ENCODE results near the gene DHRS3. TPM values are rescaled to one million over a fixed set of nuclear protein-coding genes. Genes with fewer than 3 reads are reported as not detected.

Gene DHRS3
- total RNA-seq, 2 experiments from 2014 or later, result 20.8 to 60.4 TPM

DNA sequence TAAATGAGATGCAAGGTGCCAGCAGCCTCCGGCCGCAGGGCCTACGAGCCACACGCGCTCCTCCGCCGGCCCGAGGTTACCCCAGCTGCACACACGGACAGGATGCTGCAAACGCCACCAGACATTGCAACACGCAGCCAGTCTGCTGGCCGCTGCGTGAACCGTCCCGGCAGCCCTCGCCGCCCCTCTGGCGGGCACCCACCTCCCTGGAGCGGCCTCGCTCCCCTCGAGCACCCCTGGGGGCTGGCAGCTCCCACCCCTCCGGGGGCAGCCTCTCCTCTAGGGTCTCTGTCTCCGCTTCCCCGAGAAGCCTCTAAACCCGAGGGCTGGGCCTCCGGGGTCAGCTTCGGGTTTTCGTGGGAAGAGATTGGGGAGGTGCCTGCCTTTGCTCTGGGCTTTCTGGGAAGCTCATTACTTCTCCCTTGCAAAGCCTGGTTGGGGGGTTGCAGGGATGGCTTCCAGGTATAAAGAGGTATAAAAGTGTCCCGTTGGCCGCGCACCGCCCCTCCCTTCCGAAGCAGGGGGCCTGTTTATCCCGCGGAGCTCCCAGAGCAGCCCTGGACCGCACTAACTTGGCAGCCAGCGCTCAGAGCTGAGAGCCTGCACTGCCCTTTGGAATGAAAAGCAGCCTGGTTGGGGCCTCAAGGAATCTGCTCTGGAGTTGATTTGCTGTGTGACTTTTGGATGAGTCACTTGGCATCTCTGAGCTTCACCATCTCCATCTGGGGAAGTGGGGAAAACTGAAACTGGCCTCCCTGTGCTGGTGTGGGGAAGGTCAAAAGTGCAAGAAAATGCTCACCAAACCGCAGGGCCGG lies 21.8 kb downstream of the DHRS3 start:
- no peaks in the 10 kb centered on the region for H3K36me3 Mint-ChIP-seq
- CTCF ChIA-PET, result interaction anchor here (1.7 to 1.9 kb wide), 2 partner anchors 8 to 23 kb away, joined by 4 to 8 read pairs; no protein-coding TSS in a partner anchor
- no peaks in the 10 kb centered on the region for H3K9me3 Mint-ChIP-seq (ENCODE audit: low read depth)
- no peak overlapping the region for H3K27ac Mint-ChIP-seq
- ATAC-seq, result no peak
- H3K4me1 Mint-ChIP-seq, result peaks cover 13% of the 10 kb centered on the region
- no peak overlapping the region for H3K4me3 Mint-ChIP-seq
- DNase-seq, result no peak
- H3K27me3 Mint-ChIP-seq, result peaks cover 9% of the 10 kb centered on the region

DNA sequence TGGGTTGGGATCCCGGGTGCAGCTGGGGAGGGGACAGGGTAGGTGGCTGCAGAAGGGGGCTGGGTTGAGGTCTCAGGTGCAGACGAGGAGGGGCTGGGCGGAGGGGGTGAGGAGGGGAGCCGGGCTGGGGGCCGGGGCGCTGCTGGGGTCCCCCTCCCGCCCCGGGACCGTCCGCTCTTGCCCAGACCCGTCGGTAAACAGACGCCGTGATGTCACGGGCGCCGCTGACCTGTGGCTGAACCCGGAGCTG lies 22.3 kb downstream of the DHRS3 start:
- ATAC-seq, result no peak
- H3K36me3 Mint-ChIP-seq, result no peaks in the 10 kb centered on the region
- peaks cover 13% of the 10 kb centered on the region for H3K4me1 Mint-ChIP-seq
- CTCF ChIA-PET, result interaction anchor here (1.7 to 1.9 kb wide), 2 partner anchors 8 to 23 kb away, joined by 4 to 8 read pairs; no protein-coding TSS in a partner anchor
- peaks cover 9% of the 10 kb centered on the region for H3K27me3 Mint-ChIP-seq
- H3K9me3 Mint-ChIP-seq (ENCODE audit: low read depth), result no peaks in the 10 kb centered on the region
- no peak for DNase-seq
- no peak overlapping the region for H3K27ac Mint-ChIP-seq
- H3K4me3 Mint-ChIP-seq, result no peak overlapping the region

DNA sequence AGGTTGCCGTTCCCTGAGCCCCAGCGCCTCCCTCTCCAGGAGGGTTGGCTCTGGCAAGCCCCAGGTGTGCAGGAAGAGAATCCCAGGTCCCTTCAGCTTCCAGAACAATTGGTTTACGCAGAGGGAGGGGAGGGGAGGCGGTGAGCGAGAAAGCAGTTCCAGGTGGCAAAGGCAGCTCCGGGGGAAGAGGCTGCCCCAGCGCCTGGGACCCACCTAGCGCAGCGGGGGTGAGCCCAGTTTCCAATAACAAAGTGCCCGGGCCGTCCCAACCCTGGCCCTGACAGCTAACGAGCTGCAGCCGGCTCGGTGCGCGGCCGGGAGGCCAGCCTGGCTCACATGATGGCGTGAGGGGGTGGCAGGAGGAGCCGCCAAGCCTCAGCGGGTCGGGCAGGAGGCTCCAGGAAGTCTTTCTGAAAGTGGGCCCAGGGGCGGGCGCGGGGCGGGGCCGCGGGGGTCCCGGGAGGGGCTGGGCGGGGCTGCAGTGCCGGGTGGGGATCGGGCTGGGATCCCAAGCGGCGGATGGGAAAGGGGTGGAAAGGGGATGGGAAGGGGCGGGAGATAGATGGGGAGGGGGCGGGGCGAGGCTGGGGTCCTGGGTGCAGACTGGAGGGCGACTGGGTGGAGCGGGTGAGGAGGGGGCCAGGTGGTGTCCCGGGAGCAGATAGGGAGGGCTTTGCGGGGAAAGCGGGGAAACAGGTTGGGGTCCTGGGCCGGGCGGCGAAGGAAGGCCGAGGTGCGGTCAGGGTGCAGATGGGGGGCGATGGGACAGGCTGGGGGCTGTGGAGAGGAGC lies 22.8 kb downstream of the DHRS3 start:
- H3K4me1 Mint-ChIP-seq, result peaks cover 13% of the 10 kb centered on the region
- H3K27ac Mint-ChIP-seq, result no peak overlapping the region
- ATAC-seq, result peak; percentile 67
- H3K36me3 Mint-ChIP-seq, result no peaks in the 10 kb centered on the region
- no peak for DNase-seq
- CTCF ChIA-PET, result interaction anchor here (0.7 to 1.9 kb wide), 2 partner anchors 9 to 24 kb away, joined by 3 to 8 read pairs; no protein-coding TSS in a partner anchor
- H3K27me3 Mint-ChIP-seq, result peaks cover 9% of the 10 kb centered on the region
- H3K9me3 Mint-ChIP-seq (ENCODE audit: low read depth), result no peaks in the 10 kb centered on the region
- peak overlapping the region; percentile 44 for H3K4me3 Mint-ChIP-seq

DNA sequence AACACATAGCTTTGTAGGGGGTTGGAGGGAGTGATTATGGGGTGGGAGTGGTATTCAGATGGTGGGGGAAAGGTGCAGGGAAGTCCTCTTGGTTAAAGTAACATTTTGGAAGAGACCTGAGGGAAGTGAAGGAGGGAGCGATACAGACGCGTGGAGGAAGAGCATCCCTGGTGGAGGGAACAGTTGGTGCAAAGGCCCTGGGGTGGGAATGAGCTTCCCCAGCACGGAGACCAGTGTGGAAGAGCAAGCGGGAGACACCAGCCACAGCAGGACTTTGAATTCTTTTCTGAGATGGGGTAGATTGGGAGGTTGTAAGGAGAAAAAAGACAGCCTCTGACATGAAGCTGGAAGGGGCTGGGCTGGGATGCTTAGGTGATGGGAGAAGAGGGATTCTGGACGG lies 23.5 kb downstream of the DHRS3 start:
- no peak for ATAC-seq
- peaks cover 13% of the 10 kb centered on the region for H3K4me1 Mint-ChIP-seq
- peak overlapping the region; percentile 44 for H3K4me3 Mint-ChIP-seq
- no peaks in the 10 kb centered on the region for H3K9me3 Mint-ChIP-seq (ENCODE audit: low read depth)
- H3K27ac Mint-ChIP-seq, result no peak overlapping the region
- DNase-seq, result no peak
- CTCF ChIA-PET, result interaction anchor here (0.7 to 1.9 kb wide), 2 partner anchors 10 to 24 kb away, joined by 3 to 8 read pairs; no protein-coding TSS in a partner anchor
- peaks cover 9% of the 10 kb centered on the region for H3K27me3 Mint-ChIP-seq
- no peaks in the 10 kb centered on the region for H3K36me3 Mint-ChIP-seq

DNA sequence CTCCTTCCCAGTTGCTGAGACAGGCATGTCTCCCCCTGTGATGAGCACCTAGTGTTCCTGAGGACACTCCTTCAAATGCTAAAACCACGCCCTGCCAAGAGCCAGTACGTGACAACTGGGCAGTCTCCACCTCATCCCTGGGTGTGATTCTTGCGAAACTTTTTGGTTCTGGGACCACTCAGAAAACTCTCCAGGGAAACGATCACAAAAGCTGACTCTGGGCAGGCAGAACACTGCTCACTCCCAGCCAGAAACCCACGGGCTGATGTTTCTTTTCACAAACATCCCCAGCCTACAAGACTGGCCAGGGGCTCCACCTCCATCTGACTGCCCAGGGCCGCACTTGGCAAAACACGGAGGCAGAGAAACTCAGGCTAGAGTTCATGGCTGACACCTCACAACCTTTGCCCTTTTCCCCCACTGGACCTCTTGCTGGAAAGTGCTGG lies 24.4 kb downstream of the DHRS3 start:
- H3K4me1 Mint-ChIP-seq, result peaks cover 13% of the 10 kb centered on the region

DNA sequence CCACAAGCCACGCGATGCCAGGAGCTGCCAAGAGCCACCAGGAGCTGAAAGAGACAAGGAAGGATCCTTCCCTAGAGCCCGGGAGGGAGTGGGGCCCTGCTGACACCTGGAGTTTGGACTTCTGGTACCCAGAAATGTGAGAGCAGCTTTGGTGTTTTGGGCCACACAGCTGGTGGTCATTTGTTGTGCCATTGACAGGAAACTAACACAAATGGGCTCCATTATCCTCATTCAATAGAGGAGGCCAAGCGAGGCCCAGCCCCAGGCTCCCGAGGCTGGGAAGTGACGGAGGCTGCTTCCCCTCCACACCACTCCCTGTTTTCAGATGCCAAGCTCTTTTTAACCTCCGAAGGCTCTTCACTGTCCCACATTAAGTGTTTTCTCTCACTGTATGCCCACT lies 25.5 kb downstream of the DHRS3 start:
- DNase-seq (no peak), ATAC-seq (no peak)
- Mint-ChIP-seq H3K4me1 (peaks cover 13% of the 10 kb centered on the region), H3K9me3 (ENCODE audit: low read depth) (no peaks in the 10 kb centered on the region), H3K36me3 (peaks cover 1% of the 10 kb centered on the region), H3K27me3 (peaks cover 9% of the 10 kb centered on the region), H3K27ac (no peak overlapping the region), H3K4me3 (no peak overlapping the region)
- CTCF ChIA-PET, result interaction anchor here (1.2 kb wide), 1 partner anchor 26 kb away, joined by 3 read pairs; no protein-coding TSS in a partner anchor

More for the DNA sequence above, 24.4 kb downstream of the DHRS3 start:
- no peak overlapping the region for H3K27ac Mint-ChIP-seq
- H3K4me3 Mint-ChIP-seq, result no peak overlapping the region
- CTCF ChIA-PET, result no interaction called here
- no peak for ATAC-seq
- DNase-seq, result no peak
- H3K9me3 Mint-ChIP-seq (ENCODE audit: low read depth), result no peaks in the 10 kb centered on the region
- H3K27me3 Mint-ChIP-seq, result peaks cover 9% of the 10 kb centered on the region
- H3K36me3 Mint-ChIP-seq, result no peaks in the 10 kb centered on the region

DNA sequence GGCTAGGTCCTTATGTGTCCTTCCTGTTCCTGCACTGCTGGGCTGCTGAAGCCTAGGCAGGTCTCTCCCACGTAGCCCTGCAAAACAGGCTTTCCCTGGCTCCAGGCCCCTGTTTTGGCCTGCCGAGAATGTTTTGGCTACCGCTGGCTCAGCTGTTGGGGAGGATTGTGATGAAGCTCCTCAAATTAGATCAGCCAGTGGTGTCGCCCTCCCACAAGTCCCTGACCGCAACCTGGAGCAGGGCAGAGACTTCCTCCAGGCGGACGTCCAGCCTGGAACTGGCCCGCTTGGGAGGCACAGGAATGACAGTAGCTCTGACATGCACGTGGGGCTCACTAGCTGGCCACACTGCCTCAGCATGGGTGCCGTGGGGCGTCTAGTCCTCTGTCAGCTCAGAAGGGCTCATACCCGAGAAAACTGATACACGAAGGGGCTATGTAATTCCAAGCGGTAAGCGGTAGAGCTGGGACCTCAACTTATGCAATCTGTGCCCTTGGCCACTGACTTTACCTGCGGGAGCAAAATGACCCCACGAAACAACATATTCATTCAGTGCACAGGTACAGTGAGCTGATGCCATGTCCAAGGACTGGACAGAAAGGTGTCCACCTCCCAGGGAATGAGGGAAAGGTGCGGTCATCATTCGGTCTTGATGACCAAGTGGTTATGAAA lies 26.6 kb downstream of the DHRS3 start:
- H3K27me3 Mint-ChIP-seq, result peaks cover 6% of the 10 kb centered on the region
- peaks cover 9% of the 10 kb centered on the region for H3K4me1 Mint-ChIP-seq
- H3K9me3 Mint-ChIP-seq (ENCODE audit: low read depth), result no peaks in the 10 kb centered on the region
- peaks cover 1% of the 10 kb centered on the region for H3K36me3 Mint-ChIP-seq
- ATAC-seq (no peak), DNase-seq (no peak)
- no peak overlapping the region for H3K4me3 Mint-ChIP-seq
- CTCF ChIA-PET, result no interaction called here
- no peak overlapping the region for H3K27ac Mint-ChIP-seq

DNA sequence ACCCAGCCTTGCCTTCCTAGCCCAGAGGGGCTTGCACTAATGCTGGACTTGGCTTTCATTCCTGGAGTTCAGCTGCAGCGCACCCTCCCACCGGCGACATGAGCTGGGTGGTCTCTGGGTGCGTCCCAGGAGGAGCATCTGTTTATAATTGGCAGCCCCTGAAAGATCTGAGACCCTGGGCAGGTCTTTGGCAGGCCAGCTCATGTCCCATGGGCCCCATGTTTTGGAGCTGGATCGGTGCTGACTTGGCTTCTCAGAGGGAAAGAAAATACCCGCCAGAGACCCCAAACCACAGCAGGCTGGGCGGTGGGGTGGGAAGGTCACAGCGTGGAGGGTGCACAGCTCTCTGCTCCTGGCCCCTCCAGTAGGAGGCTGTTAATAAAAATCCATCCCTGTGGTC lies 29.3 kb downstream of the DHRS3 start:
- Mint-ChIP-seq H3K9me3 (ENCODE audit: low read depth) (no peaks in the 10 kb centered on the region), H3K36me3 (peaks cover 1% of the 10 kb centered on the region), H3K4me1 (no peaks in the 10 kb centered on the region), H3K4me3 (no peak overlapping the region), H3K27ac (no peak overlapping the region), H3K27me3 (no peaks in the 10 kb centered on the region)
- DNase-seq, result no peak
- ATAC-seq, result no peak
- CTCF ChIA-PET, result no interaction called here

DNA sequence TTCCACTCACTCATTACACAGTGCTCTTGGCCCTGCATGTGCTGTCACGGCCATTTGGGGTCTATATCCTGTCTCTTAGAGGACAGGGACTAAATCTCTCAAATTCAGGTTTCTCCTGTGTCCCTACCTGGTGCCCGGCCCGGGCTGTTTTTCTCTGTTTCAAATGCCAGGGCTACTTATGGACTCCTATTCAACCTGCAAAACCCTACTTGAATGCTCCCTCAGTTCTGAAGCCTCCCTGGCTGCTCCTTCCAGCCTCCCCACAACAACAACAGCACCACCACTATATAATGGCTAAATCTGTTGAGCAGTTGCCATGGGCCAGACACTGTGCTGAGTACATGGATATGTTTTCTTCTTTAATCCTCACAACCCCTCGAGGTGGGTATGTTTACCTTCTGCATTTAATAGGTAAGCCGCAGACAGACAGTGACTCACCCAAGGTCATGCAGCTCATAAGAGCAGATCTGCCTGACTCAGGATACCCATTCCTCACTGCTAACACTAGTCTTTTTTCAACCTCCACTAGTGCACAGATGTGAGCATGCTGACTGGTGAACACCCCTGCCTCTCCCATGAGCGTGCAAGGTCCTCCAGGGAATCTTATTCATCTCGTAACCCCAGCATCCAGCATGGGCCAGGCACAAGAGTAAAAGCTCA lies 29.9 kb downstream of the DHRS3 start:
- H3K27ac Mint-ChIP-seq, result peak overlapping the region; percentile 18
- CTCF ChIA-PET, result no interaction called here
- no peak for DNase-seq
- no peaks in the 10 kb centered on the region for H3K9me3 Mint-ChIP-seq (ENCODE audit: low read depth)
- no peak overlapping the region for H3K4me3 Mint-ChIP-seq
- no peaks in the 10 kb centered on the region for H3K27me3 Mint-ChIP-seq
- ATAC-seq, result no peak
- no peaks in the 10 kb centered on the region for H3K4me1 Mint-ChIP-seq
- H3K36me3 Mint-ChIP-seq, result peaks cover 1% of the 10 kb centered on the region

DNA sequence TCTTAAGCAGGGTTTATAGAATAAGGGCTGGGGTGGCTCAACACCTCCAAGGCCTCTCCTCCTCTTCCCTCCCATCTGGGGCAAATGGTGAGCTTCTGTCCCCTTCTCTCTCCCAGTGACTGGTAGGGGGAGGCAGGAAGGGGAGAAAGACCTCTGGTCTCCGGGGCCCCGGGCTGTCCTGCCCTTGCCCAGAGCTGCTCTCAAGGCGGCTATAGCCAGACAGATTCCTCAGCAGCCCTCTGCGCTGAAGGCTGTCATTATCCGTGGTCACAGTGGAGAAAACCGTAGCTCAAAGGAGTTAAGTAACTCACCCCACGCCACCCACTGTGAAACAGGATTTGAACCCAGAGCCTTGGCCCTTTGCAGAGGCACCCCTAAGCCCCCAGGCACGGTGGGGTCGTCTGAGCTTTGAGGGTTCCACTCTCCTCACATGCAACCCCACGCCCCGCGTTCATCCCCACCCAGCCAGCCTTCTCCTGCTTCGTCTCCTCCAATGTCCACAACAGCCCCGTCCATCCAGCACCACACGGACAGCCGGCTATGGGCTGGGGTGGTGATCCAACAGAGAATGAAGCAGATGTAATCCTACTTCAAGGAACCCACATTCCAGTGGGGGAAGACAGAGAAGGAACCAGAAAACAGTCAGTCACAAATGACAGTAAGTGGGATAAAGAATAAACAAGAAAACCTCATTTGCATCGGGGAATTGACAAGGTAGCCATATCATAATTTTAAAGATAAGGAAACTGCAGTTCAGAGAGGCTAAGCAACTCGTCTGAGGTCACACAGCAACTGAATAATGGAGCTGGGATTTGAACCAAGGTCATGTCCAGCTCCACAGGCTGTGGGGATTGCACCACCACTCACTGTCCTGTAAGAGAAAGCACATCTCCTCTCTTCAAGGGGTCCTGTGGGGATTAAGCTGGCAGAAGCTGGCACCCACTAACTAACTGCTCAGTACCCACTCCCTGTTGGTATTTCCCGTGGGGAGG lies 31.8 kb downstream of the DHRS3 start:
- no peak for ATAC-seq
- CTCF ChIA-PET, result interaction anchor here (1.5 kb wide), 1 partner anchor 73 kb away, joined by 3 read pairs; no protein-coding TSS in a partner anchor
- H3K4me1 Mint-ChIP-seq, result no peaks in the 10 kb centered on the region
- H3K9me3 Mint-ChIP-seq (ENCODE audit: low read depth), result no peaks in the 10 kb centered on the region
- H3K27me3 Mint-ChIP-seq, result no peaks in the 10 kb centered on the region
- DNase-seq, result no peak
- no peak overlapping the region for H3K27ac Mint-ChIP-seq
- peaks cover 3% of the 10 kb centered on the region for H3K36me3 Mint-ChIP-seq
- H3K4me3 Mint-ChIP-seq, result no peak overlapping the region

DNA sequence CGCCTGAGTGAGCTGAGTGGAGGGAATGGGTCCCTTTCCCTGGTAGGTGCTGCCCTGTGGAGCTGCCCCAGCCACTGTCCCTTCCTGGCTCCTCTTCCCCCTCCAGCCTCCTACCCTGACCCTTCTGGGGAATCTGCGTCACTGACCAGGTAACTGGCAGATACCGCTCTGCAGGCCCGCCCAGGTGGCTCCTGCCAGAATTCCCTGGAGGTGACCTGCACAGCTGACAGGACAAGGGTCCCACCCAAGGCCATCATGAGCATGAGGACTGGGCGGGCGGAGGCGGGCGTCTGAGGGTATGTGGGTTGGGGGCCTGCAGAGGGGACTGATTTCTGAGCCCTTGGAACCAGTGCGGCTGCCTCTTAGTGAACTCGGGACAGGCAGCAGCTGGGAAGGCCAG lies 32.5 kb downstream of the DHRS3 start:
- CTCF ChIA-PET, result no interaction called here
- Mint-ChIP-seq H3K27ac (no peak overlapping the region), H3K4me3 (no peak overlapping the region), H3K9me3 (ENCODE audit: low read depth) (no peaks in the 10 kb centered on the region), H3K4me1 (no peaks in the 10 kb centered on the region), H3K27me3 (no peaks in the 10 kb centered on the region), H3K36me3 (peaks cover 3% of the 10 kb centered on the region)
- no peak for ATAC-seq
- DNase-seq, result no peak

DNA sequence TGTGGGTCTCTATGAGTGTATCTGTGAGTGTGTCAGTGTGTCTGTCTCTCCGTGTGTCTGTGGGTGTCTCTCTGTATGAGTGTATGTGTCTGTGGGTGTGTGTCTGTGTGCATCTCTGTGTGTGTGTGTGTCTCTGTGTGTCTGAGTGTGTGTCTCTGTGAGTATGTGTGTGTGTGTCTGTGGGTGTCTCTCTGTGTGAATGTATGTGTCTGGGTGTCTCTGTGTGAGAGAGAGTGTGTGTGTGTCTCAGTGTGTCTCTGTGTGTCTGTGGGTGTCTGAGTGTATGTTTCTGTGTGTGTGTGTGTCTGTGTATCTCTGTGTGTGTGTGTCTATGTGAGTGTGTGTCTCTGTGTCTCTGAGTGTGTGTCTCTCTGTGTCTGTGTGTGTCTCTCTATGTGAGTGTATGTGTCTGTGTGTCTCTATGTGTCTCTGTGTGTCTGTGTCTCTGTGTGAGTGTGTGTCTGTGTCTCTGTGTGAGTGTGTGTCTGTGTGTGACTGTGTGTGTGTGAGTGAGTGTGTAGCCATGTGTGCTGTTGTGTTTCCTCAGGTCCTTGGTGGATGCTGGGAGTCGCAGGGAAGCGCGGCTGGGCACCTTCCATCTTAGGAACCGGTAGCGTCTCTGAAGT lies 33.0 kb downstream of the DHRS3 start:
- H3K9me3 Mint-ChIP-seq (ENCODE audit: low read depth), result no peaks in the 10 kb centered on the region
- no peaks in the 10 kb centered on the region for H3K27me3 Mint-ChIP-seq
- no peak overlapping the region for H3K4me3 Mint-ChIP-seq
- H3K36me3 Mint-ChIP-seq, result peaks cover 3% of the 10 kb centered on the region
- ATAC-seq (no peak), DNase-seq (no peak)
- no peak overlapping the region for H3K27ac Mint-ChIP-seq
- H3K4me1 Mint-ChIP-seq, result no peaks in the 10 kb centered on the region
- CTCF ChIA-PET, result no interaction called here

Data from activated CD8-positive, alpha-beta memory T cell treated with anti-CD3 and anti-CD28 coated beads, Interleukin-2, amount 10 ng/mL, durations not matched to agents 7 days and 5 days (primary cell).